ENCODE measurements around the gene FAXDC2. TPM values are rescaled to one million over a fixed set of nuclear protein-coding genes. Genes with fewer than 3 reads are reported as not detected.

FAXDC2 gene
- total RNA-seq, 2 donors from 2014 or later, result not detected

- Mint-ChIP-seq H3K36me3 (peaks cover 11% of the 10 kb centered on the region), H3K27ac (no peak overlapping the region), H3K4me3 (no peak overlapping the region), H3K9me3 (no peaks in the 10 kb centered on the region), H3K27me3 (no peaks in the 10 kb centered on the region), H3K4me1 (ENCODE audit: low read depth in 2 of 2) (peaks cover 19 to 31% of the 10 kb centered on the region in 2 donors)
- no peak for DNase-seq (ENCODE audit: low spot score)
- no peak for ATAC-seq
These were observed 58.9 kb downstream of the FAXDC2 start for GRCh38 chr5:154791535-154791934.

GRCh38 chr5:154788212-154788611 is 62.2 kb downstream of the FAXDC2 start:
- peak overlapping the region; percentile 44 for H3K4me3 Mint-ChIP-seq
- peak overlapping the region; percentile 71 to 90 for H3K27ac Mint-ChIP-seq
- H3K9me3 Mint-ChIP-seq, result no peaks in the 10 kb centered on the region
- no peaks in the 10 kb centered on the region for H3K27me3 Mint-ChIP-seq
- no peak for DNase-seq (ENCODE audit: low spot score)
- H3K4me1 Mint-ChIP-seq (ENCODE audit: low read depth in 2 of 2), result peaks cover 44 to 55% of the 10 kb centered on the region in 2 donors
- peak in 1 of 2 donors; percentile 22 for ATAC-seq
- no peaks in the 10 kb centered on the region for H3K36me3 Mint-ChIP-seq

- ATAC-seq (no peak), DNase-seq (ENCODE audit: low spot score) (no peak)
- no peak overlapping the region for H3K4me3 Mint-ChIP-seq
- peaks cover 54 to 64% of the 10 kb centered on the region in 2 donors for H3K4me1 Mint-ChIP-seq (ENCODE audit: low read depth in 2 of 2)
- H3K36me3 Mint-ChIP-seq, result no peaks in the 10 kb centered on the region
- H3K27ac Mint-ChIP-seq, result no peak overlapping the region
- no peaks in the 10 kb centered on the region for H3K27me3 Mint-ChIP-seq
- H3K9me3 Mint-ChIP-seq, result no peaks in the 10 kb centered on the region
These were observed 64.0 kb downstream of the FAXDC2 start for GRCh38 chr5:154786414-154786813.

GRCh38 chr5:154784856-154785255 is 65.5 kb downstream of the FAXDC2 start:
- no peaks in the 10 kb centered on the region for H3K9me3 Mint-ChIP-seq
- H3K27ac Mint-ChIP-seq, result peak overlapping the region; percentile 8 to 43
- H3K4me1 Mint-ChIP-seq (ENCODE audit: low read depth in 2 of 2), result peaks cover 55 to 62% of the 10 kb centered on the region in 2 donors
- no peaks in the 10 kb centered on the region for H3K36me3 Mint-ChIP-seq
- H3K27me3 Mint-ChIP-seq, result no peaks in the 10 kb centered on the region
- ATAC-seq (no peak), DNase-seq (ENCODE audit: low spot score) (no peak)
- peak overlapping the region; percentile 0 for H3K4me3 Mint-ChIP-seq

- peak; percentile 29 to 55 for ATAC-seq
- H3K27ac Mint-ChIP-seq, result peak overlapping the region; percentile 10 to 43
- no peak overlapping the region for H3K4me3 Mint-ChIP-seq
- H3K4me1 Mint-ChIP-seq (ENCODE audit: low read depth in 2 of 2), result peaks cover 55 to 62% of the 10 kb centered on the region in 2 donors
- no peaks in the 10 kb centered on the region for H3K27me3 Mint-ChIP-seq
- H3K9me3 Mint-ChIP-seq, result no peaks in the 10 kb centered on the region
- no peaks in the 10 kb centered on the region for H3K36me3 Mint-ChIP-seq
- no peak for DNase-seq (ENCODE audit: low spot score)
These were observed 66.5 kb downstream of the FAXDC2 start for GRCh38 chr5:154783774-154784460.

GRCh38 chr5:154782812-154783592 is 67.4 kb downstream of the FAXDC2 start:
- no peaks in the 10 kb centered on the region for H3K9me3 Mint-ChIP-seq
- no peak overlapping the region for H3K4me3 Mint-ChIP-seq
- H3K4me1 Mint-ChIP-seq (ENCODE audit: low read depth in 2 of 2), result peaks cover 49 to 57% of the 10 kb centered on the region in 2 donors
- no peaks in the 10 kb centered on the region for H3K27me3 Mint-ChIP-seq
- DNase-seq (ENCODE audit: low spot score), result no peak
- peak in 1 of 2 donors; percentile 21 for ATAC-seq
- H3K27ac Mint-ChIP-seq, result peak overlapping the region; percentile 10 to 43
- no peaks in the 10 kb centered on the region for H3K36me3 Mint-ChIP-seq

- Mint-ChIP-seq H3K27me3 (no peaks in the 10 kb centered on the region), H3K27ac (peak overlapping the region in 1 of 2 donors; percentile 56), H3K9me3 (no peaks in the 10 kb centered on the region), H3K4me1 (ENCODE audit: low read depth in 2 of 2) (peaks cover 42 to 50% of the 10 kb centered on the region in 2 donors), H3K4me3 (no peak overlapping the region), H3K36me3 (no peaks in the 10 kb centered on the region)
- DNase-seq (ENCODE audit: low spot score) (no peak), ATAC-seq (no peak)
These were observed 68.1 kb downstream of the FAXDC2 start for GRCh38 chr5:154782326-154782725.

- no peaks in the 10 kb centered on the region for H3K9me3 Mint-ChIP-seq
- ATAC-seq (no peak), DNase-seq (ENCODE audit: low spot score) (no peak)
- no peaks in the 10 kb centered on the region for H3K27me3 Mint-ChIP-seq
- peaks cover 28 to 43% of the 10 kb centered on the region in 2 donors for H3K4me1 Mint-ChIP-seq (ENCODE audit: low read depth in 2 of 2)
- H3K36me3 Mint-ChIP-seq, result no peaks in the 10 kb centered on the region
- no peak overlapping the region for H3K27ac Mint-ChIP-seq
- H3K4me3 Mint-ChIP-seq, result no peak overlapping the region
These were observed 70.3 kb downstream of the FAXDC2 start for GRCh38 chr5:154780128-154780527.

- Mint-ChIP-seq H3K4me3 (no peak overlapping the region), H3K27me3 (no peaks in the 10 kb centered on the region), H3K9me3 (no peaks in the 10 kb centered on the region), H3K36me3 (no peaks in the 10 kb centered on the region), H3K4me1 (ENCODE audit: low read depth in 2 of 2) (peaks cover 25 to 38% of the 10 kb centered on the region in 2 donors), H3K27ac (peak overlapping the region in 1 of 2 donors; percentile 33)
- no peak for DNase-seq (ENCODE audit: low spot score)
- ATAC-seq, result no peak
These were observed 71.3 kb downstream of the FAXDC2 start for GRCh38 chr5:154779105-154779504.

GRCh38 chr5:154778534-154778933 is 71.9 kb downstream of the FAXDC2 start:
- DNase-seq (ENCODE audit: low spot score) (no peak), ATAC-seq (no peak)
- Mint-ChIP-seq H3K9me3 (no peaks in the 10 kb centered on the region), H3K36me3 (no peaks in the 10 kb centered on the region), H3K27ac (no peak overlapping the region), H3K27me3 (no peaks in the 10 kb centered on the region), H3K4me3 (no peak overlapping the region), H3K4me1 (ENCODE audit: low read depth in 2 of 2) (peaks cover 20 to 34% of the 10 kb centered on the region in 2 donors)

- no peak for DNase-seq (ENCODE audit: low spot score)
- peaks cover 6 to 24% of the 10 kb centered on the region in 2 donors for H3K4me1 Mint-ChIP-seq (ENCODE audit: low read depth in 2 of 2)
- no peak overlapping the region for H3K27ac Mint-ChIP-seq
- ATAC-seq, result no peak
- H3K9me3 Mint-ChIP-seq, result no peaks in the 10 kb centered on the region
- no peaks in the 10 kb centered on the region for H3K36me3 Mint-ChIP-seq
- no peaks in the 10 kb centered on the region for H3K27me3 Mint-ChIP-seq
- H3K4me3 Mint-ChIP-seq, result no peak overlapping the region
These were observed 74.2 kb downstream of the FAXDC2 start for GRCh38 chr5:154776167-154776566.

GRCh38 chr5:154773326-154773725 is 77.1 kb downstream of the FAXDC2 start:
- peaks cover 24 to 35% of the 10 kb centered on the region in 2 donors for H3K4me1 Mint-ChIP-seq (ENCODE audit: low read depth in 2 of 2)
- H3K9me3 Mint-ChIP-seq, result no peaks in the 10 kb centered on the region
- ATAC-seq (no peak), DNase-seq (ENCODE audit: low spot score) (no peak)
- no peaks in the 10 kb centered on the region for H3K36me3 Mint-ChIP-seq
- H3K4me3 Mint-ChIP-seq, result no peak overlapping the region
- peak overlapping the region in 1 of 2 donors; percentile 35 for H3K27ac Mint-ChIP-seq
- H3K27me3 Mint-ChIP-seq, result no peaks in the 10 kb centered on the region

GRCh38 chr5:154771383-154771901 is 79.0 kb downstream of the FAXDC2 start:
- no peaks in the 10 kb centered on the region for H3K36me3 Mint-ChIP-seq
- peaks cover 39 to 50% of the 10 kb centered on the region in 2 donors for H3K4me1 Mint-ChIP-seq (ENCODE audit: low read depth in 2 of 2)
- no peak for ATAC-seq
- H3K9me3 Mint-ChIP-seq, result no peaks in the 10 kb centered on the region
- no peak overlapping the region for H3K4me3 Mint-ChIP-seq
- no peak overlapping the region for H3K27ac Mint-ChIP-seq
- no peak for DNase-seq (ENCODE audit: low spot score)
- H3K27me3 Mint-ChIP-seq, result no peaks in the 10 kb centered on the region

GRCh38 chr5:154770111-154770510 is 80.3 kb downstream of the FAXDC2 start:
- peak overlapping the region; percentile 10 to 32 for H3K27ac Mint-ChIP-seq
- H3K36me3 Mint-ChIP-seq, result no peaks in the 10 kb centered on the region
- no peak for ATAC-seq
- H3K27me3 Mint-ChIP-seq, result no peaks in the 10 kb centered on the region
- no peak for DNase-seq (ENCODE audit: low spot score)
- no peaks in the 10 kb centered on the region for H3K9me3 Mint-ChIP-seq
- peaks cover 51 to 56% of the 10 kb centered on the region in 2 donors for H3K4me1 Mint-ChIP-seq (ENCODE audit: low read depth in 2 of 2)
- H3K4me3 Mint-ChIP-seq, result no peak overlapping the region

Data from natural killer cell treated with Interleukin-12 subunit alpha and Interleukin-12 subunit beta and Interleukin-15 and Interleukin-18, amount 100 ng/mL, for 72 hours (primary cell).